ENCODE measurements around the gene MRPL43. TPM values are rescaled to one million over a fixed set of nuclear protein-coding genes. Genes with fewer than 3 reads are reported as not detected.

Gene MRPL43
- total and polyA plus RNA-seq, 3 experiments from 2014 or later: 62.5 to 129 (median 62.8) TPM

- Mint-ChIP-seq H3K4me3 (peak overlapping the region in 1 of 7 donors; percentile 82), H3K4me1 (peaks cover 26 to 41% (median 30%) of the 10 kb centered on the region in 3 donors), H3K9me3 (no peaks in the 10 kb centered on the region), H3K36me3 (peaks cover 0 to 67% (median 9%) of the 10 kb centered on the region in 3 donors), H3K27me3 (peaks cover 0 to 1% of the 10 kb centered on the region in 2 donors), H3K27ac (peak overlapping the region in 1 of 8 donors; percentile 12)
- no peaks in the 10 kb centered on the region for H3K9me3 ChIP-seq (ENCODE audit: low read length)
- DNase-seq: no peak
- H3K27ac ChIP-seq (ENCODE audit: low read depth, low read length): no peak overlapping the region
- peaks cover 4% of the 10 kb centered on the region for H3K36me3 ChIP-seq (ENCODE audit: insufficient read depth, low read length)
- no peaks in the 10 kb centered on the region for H3K27me3 ChIP-seq (ENCODE audit: insufficient read depth, low read length, poor library complexity, severe bottlenecking)
- no peak overlapping the region for H3K4me3 ChIP-seq (ENCODE audit: low read length)
- H3K4me1 ChIP-seq (ENCODE audit: insufficient read depth, low read length): peaks cover 28% of the 10 kb centered on the region
- ChIA-PET POLR2A (no interaction called here), CTCF (interaction anchor here (1.6 to 6.8 kb wide), 2 partner anchors 14 kb away, joined by 9 to 73 read pairs; partner anchors contain the start of gene LZTS2)
Measured at GRCh38 chr10:100983868-100984671, 3.2 kb downstream of the MRPL43 start.

GRCh38 chr10:100982916-100983830 lies 4.1 kb downstream of the MRPL43 start:
- Mint-ChIP-seq H3K36me3 (peaks cover 0 to 73% (median 10%) of the 10 kb centered on the region in 3 donors), H3K27ac (no peak overlapping the region), H3K4me3 (peak overlapping the region in 2 of 7 donors; percentile 38 to 82), H3K9me3 (no peaks in the 10 kb centered on the region), H3K4me1 (peaks cover 26 to 35% (median 27%) of the 10 kb centered on the region in 3 donors), H3K27me3 (peaks cover 0 to 1% of the 10 kb centered on the region in 2 donors)
- H3K27ac ChIP-seq (ENCODE audit: low read depth, low read length): no peak overlapping the region
- no peak overlapping the region for H3K4me3 ChIP-seq (ENCODE audit: low read length)
- H3K9me3 ChIP-seq (ENCODE audit: low read length): no peaks in the 10 kb centered on the region
- peaks cover 20% of the 10 kb centered on the region for H3K4me1 ChIP-seq (ENCODE audit: insufficient read depth, low read length)
- H3K36me3 ChIP-seq (ENCODE audit: insufficient read depth, low read length): peaks cover 4% of the 10 kb centered on the region
- H3K27me3 ChIP-seq (ENCODE audit: insufficient read depth, low read length, poor library complexity, severe bottlenecking): no peaks in the 10 kb centered on the region
- DNase-seq: no peak
- POLR2A ChIA-PET: no interaction called here
- CTCF ChIA-PET: interaction anchor here (1.6 kb wide), 1 partner anchor 14 kb away, joined by 9 read pairs; no protein-coding TSS in a partner anchor

GRCh38 chr10:100981178-100981772 lies 6.0 kb downstream of the MRPL43 start:
- no peak for DNase-seq
- peaks cover 11 to 16% (median 11%) of the 10 kb centered on the region in 3 donors for H3K4me1 Mint-ChIP-seq
- peaks cover 8% of the 10 kb centered on the region for H3K4me1 ChIP-seq (ENCODE audit: insufficient read depth, low read length)
- H3K27me3 ChIP-seq (ENCODE audit: insufficient read depth, low read length, poor library complexity, severe bottlenecking): no peaks in the 10 kb centered on the region
- no peak overlapping the region for H3K27ac Mint-ChIP-seq
- CTCF ChIA-PET: interaction anchor here (0.8 to 1.1 kb wide), 3 partner anchors 13 to 33 kb away, joined by 3 to 5 read pairs (median 3); partner anchors contain the start of gene SEMA4G
- no peaks in the 10 kb centered on the region for H3K27me3 Mint-ChIP-seq
- H3K9me3 Mint-ChIP-seq: no peaks in the 10 kb centered on the region
- H3K9me3 ChIP-seq (ENCODE audit: low read length): no peaks in the 10 kb centered on the region
- POLR2A ChIA-PET: no interaction called here
- H3K4me3 Mint-ChIP-seq: peak overlapping the region in 1 of 7 donors; percentile 19
- H3K36me3 ChIP-seq (ENCODE audit: insufficient read depth, low read length): peaks cover 4% of the 10 kb centered on the region
- no peak overlapping the region for H3K4me3 ChIP-seq (ENCODE audit: low read length)
- peaks cover 0 to 61% (median 14%) of the 10 kb centered on the region in 3 donors for H3K36me3 Mint-ChIP-seq
- no peak overlapping the region for H3K27ac ChIP-seq (ENCODE audit: low read depth, low read length)

GRCh38 chr10:100980711-100981110 lies 6.6 kb downstream of the MRPL43 start:
- peaks cover 0 to 57% (median 14%) of the 10 kb centered on the region in 3 donors for H3K36me3 Mint-ChIP-seq
- H3K27me3 Mint-ChIP-seq: no peaks in the 10 kb centered on the region
- no peak overlapping the region for H3K4me3 Mint-ChIP-seq
- Histone ChIP-seq H3K27me3 (ENCODE audit: insufficient read depth, low read length, poor library complexity, severe bottlenecking) (no peaks in the 10 kb centered on the region), H3K4me1 (ENCODE audit: insufficient read depth, low read length) (peaks cover 2% of the 10 kb centered on the region), H3K36me3 (ENCODE audit: insufficient read depth, low read length) (peaks cover 4% of the 10 kb centered on the region), H3K9me3 (ENCODE audit: low read length) (no peaks in the 10 kb centered on the region), H3K27ac (ENCODE audit: low read depth, low read length) (no peak overlapping the region), H3K4me3 (ENCODE audit: low read length) (no peak overlapping the region)
- H3K9me3 Mint-ChIP-seq: no peaks in the 10 kb centered on the region
- no peak for DNase-seq
- ChIA-PET POLR2A (no interaction called here), CTCF (interaction anchor here (0.9 kb wide), 1 partner anchor 34 kb away, joined by 5 read pairs; no protein-coding TSS in a partner anchor)
- peaks cover 5 to 10% (median 5%) of the 10 kb centered on the region in 3 donors for H3K4me1 Mint-ChIP-seq
- no peak overlapping the region for H3K27ac Mint-ChIP-seq

GRCh38 chr10:100980311-100980710 lies 7.0 kb downstream of the MRPL43 start:
- ChIA-PET POLR2A (no interaction called here), CTCF (no interaction called here)
- no peaks in the 10 kb centered on the region for H3K4me1 ChIP-seq (ENCODE audit: insufficient read depth, low read length)
- Mint-ChIP-seq H3K36me3 (peaks cover 0 to 53% (median 13%) of the 10 kb centered on the region in 3 donors), H3K27ac (no peak overlapping the region), H3K27me3 (no peaks in the 10 kb centered on the region), H3K4me3 (peak overlapping the region in 1 of 7 donors; percentile 9), H3K9me3 (no peaks in the 10 kb centered on the region), H3K4me1 (peaks cover 1 to 6% (median 2%) of the 10 kb centered on the region in 3 donors)
- H3K27me3 ChIP-seq (ENCODE audit: insufficient read depth, low read length, poor library complexity, severe bottlenecking): no peaks in the 10 kb centered on the region
- H3K27ac ChIP-seq (ENCODE audit: low read depth, low read length): no peak overlapping the region
- H3K4me3 ChIP-seq (ENCODE audit: low read length): no peak overlapping the region
- no peak for DNase-seq
- H3K36me3 ChIP-seq (ENCODE audit: insufficient read depth, low read length): peaks cover 4% of the 10 kb centered on the region
- no peaks in the 10 kb centered on the region for H3K9me3 ChIP-seq (ENCODE audit: low read length)

- H3K4me3 ChIP-seq (ENCODE audit: low read length): no peak overlapping the region
- Mint-ChIP-seq H3K9me3 (no peaks in the 10 kb centered on the region), H3K4me3 (no peak overlapping the region), H3K4me1 (peaks cover 0 to 1% (median under 1%) of the 10 kb centered on the region in 3 donors), H3K36me3 (peaks cover 0 to 51% (median 13%) of the 10 kb centered on the region in 3 donors), H3K27ac (no peak overlapping the region), H3K27me3 (no peaks in the 10 kb centered on the region)
- H3K9me3 ChIP-seq (ENCODE audit: low read length): no peaks in the 10 kb centered on the region
- peaks cover 4% of the 10 kb centered on the region for H3K36me3 ChIP-seq (ENCODE audit: insufficient read depth, low read length)
- no peaks in the 10 kb centered on the region for H3K27me3 ChIP-seq (ENCODE audit: insufficient read depth, low read length, poor library complexity, severe bottlenecking)
- POLR2A ChIA-PET: no interaction called here
- DNase-seq: no peak
- CTCF ChIA-PET: interaction anchor here (1.1 kb wide), 1 partner anchor 35 kb away, joined by 3 read pairs; no protein-coding TSS in a partner anchor
- no peak overlapping the region for H3K27ac ChIP-seq (ENCODE audit: low read depth, low read length)
- H3K4me1 ChIP-seq (ENCODE audit: insufficient read depth, low read length): no peaks in the 10 kb centered on the region
Measured at GRCh38 chr10:100979791-100980272, 7.5 kb downstream of the MRPL43 start.

- Mint-ChIP-seq H3K4me1 (no peaks in the 10 kb centered on the region), H3K36me3 (peaks cover 0 to 42% (median 13%) of the 10 kb centered on the region in 3 donors), H3K9me3 (no peaks in the 10 kb centered on the region), H3K27me3 (no peaks in the 10 kb centered on the region), H3K27ac (no peak overlapping the region), H3K4me3 (no peak overlapping the region)
- no peak for DNase-seq
- POLR2A ChIA-PET: no interaction called here
- CTCF ChIA-PET: interaction anchor here (1.1 kb wide), 1 partner anchor 36 kb away, joined by 3 read pairs; no protein-coding TSS in a partner anchor
- H3K4me1 ChIP-seq (ENCODE audit: insufficient read depth, low read length): no peaks in the 10 kb centered on the region
- H3K9me3 ChIP-seq (ENCODE audit: low read length): no peaks in the 10 kb centered on the region
- H3K27me3 ChIP-seq (ENCODE audit: insufficient read depth, low read length, poor library complexity, severe bottlenecking): no peaks in the 10 kb centered on the region
- H3K27ac ChIP-seq (ENCODE audit: low read depth, low read length): no peak overlapping the region
- peaks cover 4% of the 10 kb centered on the region for H3K36me3 ChIP-seq (ENCODE audit: insufficient read depth, low read length)
- H3K4me3 ChIP-seq (ENCODE audit: low read length): no peak overlapping the region
Measured at GRCh38 chr10:100978901-100979195, 8.4 kb downstream of the MRPL43 start.

Measured in CD8-positive, alpha-beta memory T cell (primary cell).